CD4-positive, alpha-beta T cell (primary cell): ENCODE measurements around the gene FKBP9. TPM values are rescaled to one million over a fixed set of nuclear protein-coding genes. Genes with fewer than 3 reads are reported as not detected.
A peak's percentile ranks its signal among the peaks of the same experiment; 100 is the strongest.

Experiments
- ATAC-seq: fragments of 200-7000 bp; cut with Tn5 transposase; one replicate; pipeline ENCODE4 v1.10.0; 2022; ENCODE audit warnings: mild to moderate bottlenecking; ENCODE audit not compliant: poor library complexity
- CTCF ChIA-PET: fragments of 350-600 bp; sonication (Branson Sonifier 250); formaldehyde crosslinking; loops from one replicate; lab custom pipeline; 2021; ENCODE audit warnings: antibody characterized with exemption, inconsistent platforms; lab: Charles Lee
- POLR2A ChIA-PET: fragments of 350-600 bp; sonication (Branson Sonifier 250); formaldehyde crosslinking; loops from one replicate; lab custom pipeline; 2021; ENCODE audit warnings: antibody characterized with exemption, inconsistent platforms; lab: Charles Lee
- DNase-seq, 14 experiments: peaks; one replicate each; pipeline ENCODE4 v3.0.0-alpha.2; 2013 to 2020; ENCODE audit warnings: mixed read lengths in 2 of 14
- H3K27ac ChIP-seq, 2 donors: one replicate each; pipeline versions ENCODE4 v1.5.1 to v1.7.0; 2013; ENCODE audit warnings: low read length in 2 of 2, low read depth in 1 of 2, mild to moderate bottlenecking in 1 of 2
- H3K27me3 ChIP-seq, 2 experiments: 1 replicate in 1 of 2; 2 replicates in 1 of 2; pipeline versions ENCODE4 v1.6.1 to v1.7.0; 2013; ENCODE audit warnings: low read length in 2 of 2, control low read depth in 1 of 2, mild to moderate bottlenecking in 1 of 2, moderate library complexity in 1 of 2; ENCODE audit not compliant: insufficient read depth in 2 of 2, control insufficient read depth in 1 of 2
- H3K36me3 ChIP-seq: one replicate; pipeline ENCODE4 v1.6.1; 2013; ENCODE audit warnings: low read length, control low read depth; ENCODE audit not compliant: insufficient read depth
- H3K4me1 ChIP-seq: one replicate; pipeline ENCODE4 v1.6.1; 2013; ENCODE audit warnings: low read length, control low read depth; ENCODE audit not compliant: insufficient read depth
- H3K4me3 ChIP-seq: one replicate; pipeline ENCODE4 v1.5.1; 2013; ENCODE audit warnings: mild to moderate bottlenecking, low read length, moderate library complexity
- H3K9me3 ChIP-seq, 2 experiments: 1 replicate in 1 of 2; 2 replicates in 1 of 2; pipeline versions ENCODE4 v1.6.1 to v1.7.0; 2013; ENCODE audit warnings: low read length in 2 of 2, mild to moderate bottlenecking in 2 of 2, control low read depth in 1 of 2, moderate library complexity in 1 of 2; ENCODE audit not compliant: control insufficient read depth in 1 of 2, insufficient read depth in 1 of 2
- H3K27ac Mint-ChIP-seq: one replicate; pipeline ENCODE4 v1.8.0; 2020; ENCODE audit warnings: mixed read lengths
- H3K27me3 Mint-ChIP-seq: one replicate; pipeline ENCODE4 v1.8.0; 2021; ENCODE audit warnings: mixed read lengths
- H3K36me3 Mint-ChIP-seq: one replicate; pipeline ENCODE4 v1.8.0; 2021; ENCODE audit warnings: low read depth, mixed read lengths
- H3K4me1 Mint-ChIP-seq: one replicate; pipeline ENCODE4 v1.8.0; 2021; ENCODE audit warnings: low read depth, mixed read lengths
- H3K4me3 Mint-ChIP-seq: one replicate; pipeline ENCODE4 v1.8.0; 2020; ENCODE audit warnings: mild to moderate bottlenecking, mixed read lengths
- H3K9me3 Mint-ChIP-seq: one replicate; pipeline ENCODE4 v1.8.0; 2020; ENCODE audit warnings: mixed read lengths
- CTCF ChIP-seq: fragments of 200-600 bp; IDR thresholded peaks from one replicate; pipeline ENCODE4 v1.8.0; 2022; ENCODE audit warnings: antibody characterized with exemption, mild to moderate bottlenecking
- intact Hi-C, 2 experiments: fragments of 100-400 bp; cut with DNase I in 1 of 2; cut with micrococcal nuclease in 1 of 2; formaldehyde crosslinking; loops; one replicate each; pipeline versions ENCODE4 v1.15.1 to v1.9.0; 2023 to 2025; cut with DNase I, micrococcal nuclease
- total RNA-seq, 174 experiments: library from RNA in 2 of 174; stranded (reverse) in 2 of 174; gene quantifications; one replicate each; pipeline ENCODE4 v1.2.3 and lab custom pipeline; 2021 to 2026

Gene FKBP9
- total RNA-seq, 2 experiments from 2014 or later: not detected

- Mint-ChIP-seq H3K4me1 (peaks cover 66% of the 10 kb centered on the region), H3K27ac (peak overlapping the region; percentile 98)
Observed at GRCh38 chr7:33039257-33039902, 82.1 kb downstream of the FKBP9 start.

GRCh38 chr7:33039903-33040292, 82.7 kb downstream of the FKBP9 start:
- ATAC-seq (no peak), DNase-seq (no peak)
- POLR2A ChIA-PET: interaction anchor here (0.7 to 3.2 kb wide), 11 partner anchors 9 to 193 kb away, joined by 3 to 41 read pairs (median 4); partner anchors contain the start of genes KBTBD2, NT5C3A and RP9
- Histone ChIP-seq H3K4me1 (peaks cover 5% of the 10 kb centered on the region), H3K27ac (peak overlapping the region; percentile 9 to 42), H3K27me3 (no peaks in the 10 kb centered on the region), H3K4me3 (peak overlapping the region; percentile 45), H3K9me3 (no peaks in the 10 kb centered on the region), H3K36me3 (no peaks in the 10 kb centered on the region)
- TF ChIP-seq CTCF: no peak
- Mint-ChIP-seq H3K36me3 (peaks cover under 1% of the 10 kb centered on the region), H3K27me3 (no peaks in the 10 kb centered on the region), H3K27ac (peak overlapping the region; percentile 98), H3K4me1 (peaks cover 66% of the 10 kb centered on the region), H3K9me3 (no peaks in the 10 kb centered on the region), H3K4me3 (peak overlapping the region; percentile 87)
- intact Hi-C loops: loop anchor here in 1 of 2 experiments (1.0 to 5.0 kb wide), 3 partner anchors 10 to 148 kb away; partner anchors contain the start of gene KBTBD2
- CTCF ChIA-PET: interaction anchor here (1.1 to 2.2 kb wide), 6 partner anchors 12 to 193 kb away, joined by 3 to 8 read pairs (median 4); partner anchors contain the start of genes NT5C3A and RP9

More at GRCh38 chr7:33039257-33039902, 82.1 kb downstream of the FKBP9 start:
- ATAC-seq (peak; percentile 20), DNase-seq (peak in 3 of 14 experiments; percentile 56 to 70 (median 58))
- peak overlapping the region; percentile 9 to 42 for H3K27ac ChIP-seq
- no peaks in the 10 kb centered on the region for H3K27me3 ChIP-seq
- Mint-ChIP-seq H3K27me3 (no peaks in the 10 kb centered on the region), H3K36me3 (peaks cover 6% of the 10 kb centered on the region), H3K9me3 (no peaks in the 10 kb centered on the region), H3K4me3 (peak overlapping the region; percentile 87)
- peaks cover 4% of the 10 kb centered on the region for H3K36me3 ChIP-seq
- intact Hi-C loops: no loop called here
- peaks cover 5% of the 10 kb centered on the region for H3K4me1 ChIP-seq
- no peaks in the 10 kb centered on the region for H3K9me3 ChIP-seq
- ChIA-PET CTCF (interaction anchor here (1.2 to 2.2 kb wide), 4 partner anchors 13 to 193 kb away, joined by 4 to 8 read pairs (median 5); partner anchors contain the start of gene RP9), POLR2A (interaction anchor here (0.7 to 3.2 kb wide), 8 partner anchors 10 to 193 kb away, joined by 3 to 41 read pairs (median 7); partner anchors contain the start of genes KBTBD2 and NT5C3A)
- no peak for TF ChIP-seq CTCF
- peak overlapping the region; percentile 45 for H3K4me3 ChIP-seq

- no peaks in the 10 kb centered on the region for H3K9me3 ChIP-seq
- H3K27me3 ChIP-seq: no peaks in the 10 kb centered on the region
- peaks cover 5% of the 10 kb centered on the region for H3K4me1 ChIP-seq
- Mint-ChIP-seq H3K27ac (peak overlapping the region; percentile 98), H3K27me3 (no peaks in the 10 kb centered on the region), H3K4me1 (peaks cover 70% of the 10 kb centered on the region), H3K36me3 (no peaks in the 10 kb centered on the region), H3K4me3 (peak overlapping the region; percentile 89), H3K9me3 (no peaks in the 10 kb centered on the region)
- no peak for TF ChIP-seq CTCF
- intact Hi-C loops: loop anchor here in 1 of 2 experiments (1.0 to 5.0 kb wide), 4 partner anchors 9 to 149 kb away; partner anchors contain the start of gene KBTBD2
- ATAC-seq: peak; percentile 99
- H3K4me3 ChIP-seq: peak overlapping the region; percentile 45
- ChIA-PET POLR2A (interaction anchor here (0.6 to 3.2 kb wide), 13 partner anchors 8 to 546 kb away, joined by 3 to 41 read pairs (median 4); partner anchors contain the start of genes AVL9, KBTBD2, NT5C3A and RP9), CTCF (interaction anchor here (0.5 to 2.2 kb wide), 9 partner anchors 11 to 194 kb away, joined by 3 to 6 read pairs (median 4); partner anchors contain the start of genes KBTBD2, NT5C3A and RP9)
- H3K27ac ChIP-seq: peak overlapping the region; percentile 56 to 75
- peak; percentile 44 to 90 (median 58) for DNase-seq
- no peaks in the 10 kb centered on the region for H3K36me3 ChIP-seq
Observed at GRCh38 chr7:33040803-33041516, 83.7 kb downstream of the FKBP9 start.
